ENCODE results near the gene TMEM54. TPM values are rescaled to one million over a fixed set of nuclear protein-coding genes. Genes with fewer than 3 reads are reported as not detected.

Gene TMEM54
- total RNA-seq, 4 donors from 2014 or later, result 32.6 to 158 (median 101) TPM

GRCh38 chr1:32894019-32894600 lies 7.1 kb downstream of the TMEM54 start:
- Histone ChIP-seq H3K9me3 (no peaks in the 10 kb centered on the region), H3K4me1 (peaks cover 4 to 13% of the 10 kb centered on the region in 2 donors), H3K27ac (no peak overlapping the region), H3K4me3 (replicated peaks in 1 of 3) (peak overlapping the region in 1 of 3 donors; percentile 37), H3K36me3 (no peaks in the 10 kb centered on the region), H3K27me3 (no peaks in the 10 kb centered on the region)
- intact Hi-C loops (cut with DNase I), result no loop called here
- WGBS, 2 donors, result 63 to 72% methylated on average over 4 to 6 of the region's 8 CpGs
- TF ChIP-seq POLR2A (IDR thresholded peaks at IDR 0.05) (no peak), CTCF (IDR thresholded peaks at IDR 0.05) (no peak)
- no peak for DNase-seq

GRCh38 chr1:32893198-32894018 lies 7.8 kb downstream of the TMEM54 start:
- peak; percentile 53 to 62 for DNase-seq
- Histone ChIP-seq H3K27me3 (no peaks in the 10 kb centered on the region), H3K4me1 (peaks cover 4 to 13% of the 10 kb centered on the region in 2 donors), H3K9me3 (no peaks in the 10 kb centered on the region), H3K4me3 (replicated peaks in 1 of 3) (peak overlapping the region in 2 of 3 donors; percentile 31 to 37), H3K27ac (no peak overlapping the region), H3K36me3 (no peaks in the 10 kb centered on the region)
- intact Hi-C loops (cut with DNase I), result no loop called here
- TF ChIP-seq POLR2A (IDR thresholded peaks at IDR 0.05), result no peak
- no peak for TF ChIP-seq CTCF (IDR thresholded peaks at IDR 0.05)
- 1 to 5% methylated on average over 44 to 51 of the region's 58 CpGs for WGBS, 2 donors

GRCh38 chr1:32892368-32893197 lies 8.6 kb downstream of the TMEM54 start:
- peaks cover under 1% of the 10 kb centered on the region for H3K27me3 ChIP-seq
- 21 to 43% methylated on average over 21 to 47 of the region's 49 CpGs for WGBS, 2 donors

GRCh38 chr1:32891630-32892029 lies 9.6 kb downstream of the TMEM54 start:
- Histone ChIP-seq H3K27me3 (peaks cover 10% of the 10 kb centered on the region), H3K27ac (no peak overlapping the region), H3K4me3 (replicated peaks in 1 of 3) (no peak overlapping the region), H3K36me3 (no peaks in the 10 kb centered on the region), H3K9me3 (no peaks in the 10 kb centered on the region), H3K4me1 (peaks cover 4 to 13% of the 10 kb centered on the region in 2 donors)
- TF ChIP-seq CTCF (IDR thresholded peaks at IDR 0.05) (no peak), POLR2A (IDR thresholded peaks at IDR 0.05) (no peak)
- WGBS, 2 donors, result 87 to 96% methylated on average over 3 of the region's 3 CpGs
- intact Hi-C loops (cut with DNase I), result no loop called here
- no peak for DNase-seq

More at GRCh38 chr1:32892368-32893197, 8.6 kb downstream of the TMEM54 start:
- DNase-seq, result peak; percentile 25
- Histone ChIP-seq H3K9me3 (no peaks in the 10 kb centered on the region), H3K4me3 (replicated peaks in 1 of 3) (peak overlapping the region in 1 of 3 donors; percentile 37), H3K36me3 (no peaks in the 10 kb centered on the region), H3K4me1 (peaks cover 4 to 13% of the 10 kb centered on the region in 2 donors), H3K27ac (no peak overlapping the region)
- intact Hi-C loops (cut with DNase I), result no loop called here
- TF ChIP-seq CTCF (IDR thresholded peaks at IDR 0.05) (peak in 4 of 6 experiments; percentile 16 to 41 (median 28)), POLR2A (IDR thresholded peaks at IDR 0.05) (no peak)
